ENCODE results near the gene MAPK7. TPM values are rescaled to one million over a fixed set of nuclear protein-coding genes. Genes with fewer than 3 reads are reported as not detected.

MAPK7 gene
- total RNA-seq, 2 experiments from 2014 or later, result 25.1 to 27.1 TPM

DNA sequence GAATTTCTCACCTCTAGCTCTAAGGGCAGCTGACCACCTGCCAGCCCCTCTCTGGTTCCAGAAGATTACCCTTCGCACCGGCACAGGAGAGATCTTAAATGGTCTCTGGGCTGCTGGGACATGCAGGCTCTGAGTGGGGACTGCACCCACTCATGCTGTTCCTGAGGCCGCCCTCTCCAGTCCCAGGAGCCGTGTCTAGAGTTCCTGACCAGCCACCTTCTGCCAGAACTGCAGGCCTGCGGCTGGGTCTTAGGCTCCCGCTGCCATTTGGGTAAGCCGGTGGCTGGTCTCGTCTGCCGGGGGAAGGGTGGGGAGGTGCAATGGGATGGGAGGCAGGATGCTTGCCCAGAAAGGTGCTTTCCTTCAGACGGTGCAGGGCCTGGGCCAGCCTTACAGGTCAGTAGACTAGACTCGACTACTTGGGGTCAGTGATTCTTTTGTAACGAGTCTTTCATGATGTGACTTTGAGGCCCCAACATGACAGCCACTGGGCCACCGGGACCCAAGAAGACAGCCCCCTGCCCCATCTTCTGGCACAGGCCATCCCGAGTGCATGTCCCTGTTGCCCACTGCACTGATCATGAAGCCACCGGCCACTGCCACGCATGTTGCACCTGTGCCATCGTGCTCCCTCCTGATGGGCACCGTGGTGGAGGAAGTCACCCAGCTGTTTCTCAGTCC, 42.2 kb upstream of the MAPK7 start:
- ATAC-seq (no peak), DNase-seq (no peak)
- POLR2A ChIA-PET, result no interaction called here
- TF ChIP-seq, protein P1, sequence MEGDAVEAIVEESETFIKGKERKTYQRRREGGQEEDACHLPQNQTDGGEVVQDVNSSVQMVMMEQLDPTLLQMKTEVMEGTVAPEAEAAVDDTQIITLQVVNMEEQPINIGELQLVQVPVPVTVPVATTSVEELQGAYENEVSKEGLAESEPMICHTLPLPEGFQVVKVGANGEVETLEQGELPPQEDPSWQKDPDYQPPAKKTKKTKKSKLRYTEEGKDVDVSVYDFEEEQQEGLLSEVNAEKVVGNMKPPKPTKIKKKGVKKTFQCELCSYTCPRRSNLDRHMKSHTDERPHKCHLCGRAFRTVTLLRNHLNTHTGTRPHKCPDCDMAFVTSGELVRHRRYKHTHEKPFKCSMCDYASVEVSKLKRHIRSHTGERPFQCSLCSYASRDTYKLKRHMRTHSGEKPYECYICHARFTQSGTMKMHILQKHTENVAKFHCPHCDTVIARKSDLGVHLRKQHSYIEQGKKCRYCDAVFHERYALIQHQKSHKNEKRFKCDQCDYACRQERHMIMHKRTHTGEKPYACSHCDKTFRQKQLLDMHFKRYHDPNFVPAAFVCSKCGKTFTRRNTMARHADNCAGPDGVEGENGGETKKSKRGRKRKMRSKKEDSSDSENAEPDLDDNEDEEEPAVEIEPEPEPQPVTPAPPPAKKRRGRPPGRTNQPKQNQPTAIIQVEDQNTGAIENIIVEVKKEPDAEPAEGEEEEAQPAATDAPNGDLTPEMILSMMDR (IDR thresholded peaks at IDR 0.05), result no peak
- Mint-ChIP-seq H3K4me3 (no peak overlapping the region), H3K9me3 (no peaks in the 10 kb centered on the region), H3K4me1 (ENCODE audit: low read depth) (peaks cover 4% of the 10 kb centered on the region), H3K36me3 (ENCODE audit: low read depth) (no peaks in the 10 kb centered on the region), H3K27me3 (peaks cover 23% of the 10 kb centered on the region), H3K27ac (no peak overlapping the region)
- intact Hi-C loops (cut with micrococcal nuclease), result no loop called here
- CTCF ChIA-PET, result no interaction called here

DNA sequence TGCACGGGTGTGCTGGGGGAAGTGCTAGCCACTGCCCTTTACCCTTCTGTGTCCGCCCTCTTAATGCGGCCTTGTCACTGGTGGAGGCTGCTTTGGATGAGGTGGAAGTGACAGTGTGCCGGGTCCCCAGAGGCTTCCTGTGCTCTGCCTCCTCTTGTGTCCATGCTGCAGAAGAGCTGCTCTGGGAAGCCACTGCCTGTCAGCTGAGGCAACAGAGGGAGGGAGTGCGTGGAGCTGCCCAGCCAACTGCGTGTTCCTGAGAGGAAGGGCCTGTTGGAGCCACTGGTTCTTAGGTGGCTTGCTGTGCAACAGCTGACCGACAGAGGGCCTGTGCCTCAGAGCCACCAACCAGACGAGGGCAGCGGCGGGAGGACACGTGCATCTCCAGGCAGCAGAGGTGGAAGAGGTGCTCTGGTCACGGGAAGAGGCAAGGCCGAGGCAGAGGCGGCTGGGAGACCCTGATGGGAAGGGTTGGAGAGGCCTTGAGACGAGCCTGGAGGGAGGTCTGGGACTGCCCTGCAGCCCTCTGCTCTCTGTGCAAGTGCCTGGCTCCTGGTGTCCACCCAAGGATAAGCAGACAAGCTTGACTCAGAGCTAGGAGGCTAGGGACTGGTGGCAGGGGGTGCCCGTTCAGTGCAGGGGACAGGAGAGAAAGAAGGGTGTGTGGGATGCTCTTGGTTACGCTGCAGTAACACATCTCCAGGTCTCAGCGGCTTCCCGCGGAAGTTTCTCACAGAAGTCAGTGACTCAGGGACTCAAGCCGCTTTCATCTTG, 41.2 kb upstream of the MAPK7 start:
- intact Hi-C loops (cut with micrococcal nuclease), result no loop called here
- no peak for DNase-seq
- peaks cover 4% of the 10 kb centered on the region for H3K4me1 Mint-ChIP-seq (ENCODE audit: low read depth)
- ATAC-seq, result no peak
- POLR2A ChIA-PET, result no interaction called here
- no peaks in the 10 kb centered on the region for H3K9me3 Mint-ChIP-seq
- TF ChIP-seq, protein P1 (IDR thresholded peaks at IDR 0.05), result no peak
- no peak overlapping the region for H3K27ac Mint-ChIP-seq
- H3K4me3 Mint-ChIP-seq, result no peak overlapping the region
- no peaks in the 10 kb centered on the region for H3K36me3 Mint-ChIP-seq (ENCODE audit: low read depth)
- H3K27me3 Mint-ChIP-seq, result peaks cover 28% of the 10 kb centered on the region
- CTCF ChIA-PET, result interaction anchor here (1.1 to 2.0 kb wide), 7 partner anchors 13 to 89 kb away, joined by 3 to 11 read pairs (median 5); no protein-coding TSS in a partner anchor

GRCh38 chr17:19337712-19338023, 40.6 kb upstream of the MAPK7 start:
- POLR2A ChIA-PET, result no interaction called here
- CTCF ChIA-PET, result interaction anchor here (1.0 to 2.0 kb wide), 9 partner anchors 13 to 110 kb away, joined by 3 to 11 read pairs (median 5); no protein-coding TSS in a partner anchor
- Mint-ChIP-seq H3K4me1 (ENCODE audit: low read depth) (peaks cover 2% of the 10 kb centered on the region), H3K4me3 (no peak overlapping the region), H3K9me3 (no peaks in the 10 kb centered on the region), H3K27me3 (peaks cover 28% of the 10 kb centered on the region), H3K27ac (no peak overlapping the region), H3K36me3 (ENCODE audit: low read depth) (no peaks in the 10 kb centered on the region)
- intact Hi-C loops (cut with micrococcal nuclease), result no loop called here
- TF ChIP-seq, protein P1 (IDR thresholded peaks at IDR 0.05), result no peak
- no peak for ATAC-seq
- no peak for DNase-seq

DNA sequence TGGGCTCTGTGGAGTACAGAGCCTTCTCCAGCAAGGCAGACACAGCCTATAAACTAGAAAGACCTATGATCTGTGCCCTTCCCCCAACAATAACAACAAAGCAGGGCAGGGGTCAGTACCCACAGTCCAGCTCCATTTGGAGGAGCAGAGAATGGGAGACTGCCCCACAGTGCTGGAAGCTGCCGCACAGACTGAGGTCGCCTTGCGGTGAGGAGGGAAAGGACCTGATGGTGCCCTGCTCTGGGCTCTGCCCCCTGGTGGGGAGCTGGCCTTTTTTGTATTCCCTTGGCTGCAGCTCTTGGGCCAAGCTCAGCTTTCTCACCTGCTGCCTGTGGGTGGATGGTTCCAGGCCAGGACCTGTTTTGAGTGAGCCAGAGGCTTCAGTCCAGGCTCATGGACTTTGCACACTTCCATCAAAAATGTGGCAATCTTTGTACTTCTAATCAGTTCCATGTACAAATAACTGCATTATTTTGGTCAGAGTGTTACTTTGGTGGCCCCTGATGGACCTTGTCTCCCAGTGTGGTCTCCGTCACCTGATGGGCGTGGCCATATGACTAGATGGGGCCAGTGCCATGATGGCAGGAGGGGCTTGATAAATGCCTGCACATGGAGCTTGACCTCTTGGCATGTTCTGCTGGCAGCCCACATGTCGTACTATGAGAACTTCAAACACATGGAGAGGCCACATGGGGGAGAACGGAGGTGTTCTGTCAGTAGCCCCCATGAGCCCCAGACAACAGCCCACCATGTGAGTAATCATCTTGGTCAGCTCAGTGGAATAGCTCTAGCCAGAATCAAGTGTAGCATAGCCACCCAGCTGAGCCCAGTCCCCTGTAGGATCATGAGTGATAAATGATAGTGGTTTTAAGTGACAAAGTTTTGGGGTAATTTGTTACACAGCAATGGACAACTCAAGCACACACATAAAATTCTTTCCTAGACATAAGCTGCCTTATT, 40.0 kb upstream of the MAPK7 start:
- TF ChIP-seq, protein P1 (IDR thresholded peaks at IDR 0.05), result peak; percentile 76
- CTCF ChIA-PET, result interaction anchor here (0.6 to 2.0 kb wide), 16 partner anchors 12 to 109 kb away, joined by 3 to 11 read pairs (median 4); partner anchors contain the start of gene B9D1

More for the DNA sequence above, 40.0 kb upstream of the MAPK7 start:
- Mint-ChIP-seq H3K27me3 (peaks cover 28% of the 10 kb centered on the region), H3K4me3 (no peak overlapping the region), H3K36me3 (ENCODE audit: low read depth) (no peaks in the 10 kb centered on the region), H3K4me1 (ENCODE audit: low read depth) (no peaks in the 10 kb centered on the region), H3K9me3 (no peaks in the 10 kb centered on the region), H3K27ac (no peak overlapping the region)
- POLR2A ChIA-PET, result no interaction called here
- intact Hi-C loops (cut with micrococcal nuclease), result no loop called here
- DNase-seq, result peak; percentile 80
- ATAC-seq, result peak; percentile 93
